ENCODE results near the gene SLC22A31. TPM values are rescaled to one million over a fixed set of nuclear protein-coding genes. Genes with fewer than 3 reads are reported as not detected.

The SLC22A31 gene
- total RNA-seq, 1 donor from 2014 or later = not detected

GRCh38 chr16:89155184-89155679 is 45.1 kb downstream of the SLC22A31 start:
- H3K4me1 ChIP-seq = no peaks in the 10 kb centered on the region
- H4K20me1 ChIP-seq (ENCODE audit: low read depth) = no peaks in the 10 kb centered on the region
- H3K9ac ChIP-seq = no peak overlapping the region
- H3K36me3 ChIP-seq = no peaks in the 10 kb centered on the region
- peaks cover 17% of the 10 kb centered on the region for H3F3A ChIP-seq (ENCODE audit: low read depth)
- no peaks in the 10 kb centered on the region for H3K9me3 ChIP-seq (ENCODE audit: low read depth)
- no peaks in the 10 kb centered on the region for H3K4me1 Mint-ChIP-seq
- H3K4me3 ChIP-seq = no peak overlapping the region
- no peaks in the 10 kb centered on the region for H3K27me3 ChIP-seq
- no peak for TF ChIP-seq CTCF (IDR thresholded peaks at IDR 0.05)
- no peak for TF ChIP-seq EZH2 (IDR thresholded peaks at IDR 0.05)
- TF ChIP-seq EZH2phosphoT487 (IDR thresholded peaks at IDR 0.05) = no peak
- H2AFZ ChIP-seq (replicated peaks) = no peak overlapping the region
- H3K79me2 ChIP-seq (ENCODE audit: low read depth) = no peaks in the 10 kb centered on the region
- H3K36me3 Mint-ChIP-seq = peaks cover 10% of the 10 kb centered on the region
- DNase-seq (ENCODE audit: low spot score) = no peak
- H3K9me3 Mint-ChIP-seq = peaks cover 6% of the 10 kb centered on the region
- H3K4me3 Mint-ChIP-seq = no peak overlapping the region
- no peak overlapping the region for H3K27ac ChIP-seq
- peaks cover 8% of the 10 kb centered on the region for H3K27me3 Mint-ChIP-seq (ENCODE audit: insufficient read depth, low read depth)
- H3K4me2 ChIP-seq = no peak overlapping the region
- H3K27ac Mint-ChIP-seq = no peak overlapping the region

- Mint-ChIP-seq H3K27ac (no peak overlapping the region), H3K36me3 (peaks cover 14% of the 10 kb centered on the region), H3K27me3 (ENCODE audit: insufficient read depth, low read depth) (peaks cover 8% of the 10 kb centered on the region), H3K4me3 (no peak overlapping the region), H3K9me3 (peaks cover 6% of the 10 kb centered on the region), H3K4me1 (no peaks in the 10 kb centered on the region)
- no peak for TF ChIP-seq EZH2phosphoT487 (IDR thresholded peaks at IDR 0.05)
- no peak for TF ChIP-seq CTCF (IDR thresholded peaks at IDR 0.05)
- no peak for TF ChIP-seq EZH2 (IDR thresholded peaks at IDR 0.05)
- Histone ChIP-seq H3K4me3 (no peak overlapping the region), H3K36me3 (no peaks in the 10 kb centered on the region), H3K79me2 (ENCODE audit: low read depth) (no peaks in the 10 kb centered on the region), H2AFZ (replicated peaks) (no peak overlapping the region), H4K20me1 (ENCODE audit: low read depth) (no peaks in the 10 kb centered on the region), H3K9me3 (ENCODE audit: low read depth) (no peaks in the 10 kb centered on the region), H3F3A (ENCODE audit: low read depth) (peaks cover 17% of the 10 kb centered on the region), H3K4me2 (no peak overlapping the region), H3K27ac (no peak overlapping the region), H3K4me1 (no peaks in the 10 kb centered on the region), H3K27me3 (no peaks in the 10 kb centered on the region), H3K9ac (no peak overlapping the region)
- DNase-seq (ENCODE audit: low spot score) = no peak
Observed at GRCh38 chr16:89154390-89155183, 45.8 kb downstream of the SLC22A31 start.

DNA sequence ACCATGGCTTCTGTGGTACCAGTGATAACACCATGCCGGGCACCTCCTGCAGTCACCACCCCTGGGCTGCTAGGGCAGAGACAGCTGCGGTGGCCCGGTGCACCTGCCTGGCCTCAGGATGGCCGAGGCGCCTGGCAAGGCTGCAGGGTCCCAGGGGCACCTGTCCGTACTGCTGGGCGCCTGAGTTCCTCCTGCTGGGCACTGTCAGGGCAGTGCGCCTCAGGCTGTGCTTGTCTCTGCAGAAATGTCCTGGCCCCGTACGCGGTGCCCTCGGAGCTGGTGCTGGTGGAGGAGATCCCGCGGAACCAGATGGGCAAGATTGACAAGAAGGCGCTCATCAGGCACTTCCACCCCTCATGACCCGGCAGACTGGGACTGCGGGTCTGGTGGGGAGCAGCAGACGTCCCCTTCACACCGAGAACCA is 46.5 kb downstream of the SLC22A31 start:
- Histone ChIP-seq H4K20me1 (ENCODE audit: low read depth) (no peaks in the 10 kb centered on the region), H3K27ac (no peak overlapping the region), H3K4me2 (no peak overlapping the region), H3K4me1 (no peaks in the 10 kb centered on the region), H3K27me3 (no peaks in the 10 kb centered on the region), H3K4me3 (no peak overlapping the region), H3K9me3 (ENCODE audit: low read depth) (no peaks in the 10 kb centered on the region), H3F3A (ENCODE audit: low read depth) (peaks cover 16% of the 10 kb centered on the region), H2AFZ (replicated peaks) (no peak overlapping the region), H3K79me2 (ENCODE audit: low read depth) (no peaks in the 10 kb centered on the region), H3K9ac (no peak overlapping the region), H3K36me3 (no peaks in the 10 kb centered on the region)
- Mint-ChIP-seq H3K9me3 (peaks cover 6% of the 10 kb centered on the region), H3K4me3 (no peak overlapping the region), H3K27me3 (ENCODE audit: insufficient read depth, low read depth) (peaks cover 6% of the 10 kb centered on the region), H3K27ac (no peak overlapping the region), H3K36me3 (peaks cover 21% of the 10 kb centered on the region), H3K4me1 (no peaks in the 10 kb centered on the region)
- no peak for TF ChIP-seq CTCF (IDR thresholded peaks at IDR 0.05)
- TF ChIP-seq EZH2 (IDR thresholded peaks at IDR 0.05) = no peak
- no peak for TF ChIP-seq EZH2phosphoT487 (IDR thresholded peaks at IDR 0.05)
- DNase-seq (ENCODE audit: low spot score) = no peak
